Endothelial cell of umbilical vein (primary cell): ENCODE results near the gene CPXM2. TPM values are rescaled to one million over a fixed set of nuclear protein-coding genes. Genes with fewer than 3 reads are reported as not detected.

Experiments
- BruUV-seq: library from RNA; stranded (reverse); fragments of 400-500 nt; replicated peaks from 2 replicates; lab custom pipeline; 2021; lab: Mats Ljungman, UMichigan
- CTCF ChIA-PET: fragments of 300-600, 350-600 bp; sonication (Branson Sonifier 250); formaldehyde crosslinking; loops from one replicate; lab custom pipeline; 2021; ENCODE audit warnings: antibody characterized with exemption, inconsistent platforms; lab: Charles Lee
- POLR2A ChIA-PET: fragments of 300-600, 350-600 bp; sonication (Branson Sonifier 250); formaldehyde crosslinking; loops from one replicate; lab custom pipeline; 2021; ENCODE audit warnings: antibody characterized with exemption, inconsistent platforms; lab: Charles Lee
- DNase-seq: peaks from one replicate; pipeline ENCODE4 v3.0.0-alpha.2; 2011; ENCODE audit warnings: low read depth, low spot score
- FAIRE-seq: peaks from 2 replicates; lab custom pipeline; 2011; peaks lifted over from hg19 to GRCh38; lab: Jason Lieb, UNC
- H2AFZ ChIP-seq: 2 replicates; pipeline ENCODE4 v1.6.0; 2012; ENCODE audit warnings: low read depth, low read length, control low read depth, inconsistent platforms
- H3K27ac ChIP-seq: 2 replicates; pipeline ENCODE4 v1.5.1; 2011; ENCODE audit warnings: low read depth, mild to moderate bottlenecking, control low read depth, low read length, moderate library complexity; ENCODE audit not compliant: insufficient read depth
- H3K27me3 ChIP-seq, 2 experiments: 2 replicates each; pipeline versions ENCODE4 v1.6.0 to v1.6.1; 2011; ENCODE audit warnings: low read length in 2 of 2, mixed read lengths in 1 of 2; ENCODE audit not compliant: control insufficient read depth in 2 of 2, insufficient read depth in 2 of 2
- H3K36me3 ChIP-seq, 2 experiments: 2 replicates in 1 of 2; 3 replicates in 1 of 2; pipeline ENCODE4 v1.5.1; 2011; ENCODE audit warnings: low read length in 2 of 2, mild to moderate bottlenecking in 1 of 2, moderate library complexity in 1 of 2; ENCODE audit not compliant: control insufficient read depth in 2 of 2, insufficient read depth in 2 of 2; ENCODE audit errors: extremely low read depth in 1 of 2
- H3K4me1 ChIP-seq: 3 replicates; pipeline ENCODE4 v1.5.1; 2011; ENCODE audit warnings: mild to moderate bottlenecking, low read length; ENCODE audit not compliant: control insufficient read depth, insufficient read depth; ENCODE audit errors: extremely low read depth
- H3K4me2 ChIP-seq: 2 replicates; pipeline ENCODE4 v1.6.1; 2011; ENCODE audit warnings: low read length, control low read depth, mixed read lengths; ENCODE audit not compliant: insufficient read depth
- H3K4me3 ChIP-seq, 3 experiments: fragments of 200-600 bp in 1 of 3; sonication (generic), shearing (Covaris generic) in 1 of 3; replicated peaks in 1 of 3; 2 replicates each; pipeline ENCODE4 v1.5.1; 2011 to 2016; ENCODE audit warnings: control low read depth in 3 of 3, low read length in 3 of 3, mild to moderate bottlenecking in 2 of 3, inconsistent platforms in 1 of 3, low read depth in 1 of 3, moderate library complexity in 1 of 3; ENCODE audit not compliant: insufficient read depth in 1 of 3
- H3K79me2 ChIP-seq: 2 replicates; pipeline ENCODE4 v1.6.0; 2012; ENCODE audit warnings: low read length, inconsistent platforms; ENCODE audit not compliant: control insufficient read depth, insufficient read depth
- H3K9ac ChIP-seq: replicated peaks from 2 replicates; pipeline ENCODE3; 2011; ENCODE audit warnings: low read length, control low read depth; ENCODE audit not compliant: insufficient read depth; ENCODE audit errors: extremely low read depth
- H3K9me1 ChIP-seq: replicated peaks from 3 replicates; pipeline ENCODE4 v1.6.0; 2011; ENCODE audit warnings: mild to moderate bottlenecking, low read length; ENCODE audit not compliant: control insufficient read depth, insufficient read depth; ENCODE audit errors: extremely low read depth
- H3K9me3 ChIP-seq: replicated peaks from 2 replicates; pipeline ENCODE4 v1.5.1; 2012; ENCODE audit warnings: low read length, inconsistent platforms; ENCODE audit not compliant: control insufficient read depth, insufficient read depth
- H4K20me1 ChIP-seq: replicated peaks from 2 replicates; pipeline ENCODE3; 2011; ENCODE audit warnings: mild to moderate bottlenecking, low read length; ENCODE audit not compliant: control insufficient read depth, insufficient read depth; ENCODE audit errors: extremely low read depth
- CTCF ChIP-seq, 2 donors: IDR thresholded peaks; 1 replicate in 1 of 2; 2 replicates in 1 of 2; pipeline ENCODE4 v1.5.1; 2011; ENCODE audit warnings: low read length in 2 of 2, mild to moderate bottlenecking in 2 of 2, moderate library complexity in 2 of 2, control low read depth in 1 of 2, inconsistent platforms in 1 of 2, low read depth in 1 of 2; ENCODE audit not compliant: insufficient read depth in 1 of 2; ENCODE audit errors: extremely low read depth in 1 of 2
- EZH2 ChIP-seq: IDR thresholded peaks from 2 replicates; pipeline ENCODE4 v1.6.1; 2012; ENCODE audit warnings: borderline replicate concordance, low read depth, mild to moderate bottlenecking, moderate library complexity, low read length, inconsistent platforms; ENCODE audit not compliant: severe bottlenecking
- FOS ChIP-seq: IDR thresholded peaks from 2 replicates; pipeline ENCODE4 v1.6.1; 2011; ENCODE audit warnings: mild to moderate bottlenecking, low read length, moderate library complexity, borderline replicate concordance; ENCODE audit not compliant: insufficient read depth
- GATA2 ChIP-seq: IDR thresholded peaks from 2 replicates; pipeline ENCODE4 v1.7.0; 2011; ENCODE audit warnings: low read depth, mild to moderate bottlenecking, moderate library complexity, mixed read lengths, low read length; ENCODE audit not compliant: insufficient read length, insufficient read depth
- JUN ChIP-seq: IDR thresholded peaks from 2 replicates; pipeline ENCODE4 v1.6.1; 2011; ENCODE audit warnings: borderline replicate concordance, low read depth; ENCODE audit not compliant: insufficient read length, insufficient read depth
- MYC ChIP-seq: IDR thresholded peaks from one replicate; pipeline ENCODE4 v1.6.1; 2011; ENCODE audit warnings: mild to moderate bottlenecking, low read depth, low read length
- POLR2A ChIP-seq: IDR thresholded peaks from 2 replicates; pipeline ENCODE4 v1.6.1; 2012; ENCODE audit warnings: low read depth, mild to moderate bottlenecking, control low read depth, low read length
- POLR2AphosphoS5 ChIP-seq: IDR thresholded peaks from 2 replicates; pipeline ENCODE4 v1.6.1; 2012; ENCODE audit warnings: low read depth, mild to moderate bottlenecking, control low read depth, low read length, moderate library complexity; ENCODE audit not compliant: insufficient read depth
- dilution Hi-C: fragments of 300-500 bp; cut with MboI; formaldehyde crosslinking; loops from one replicate; pipeline ENCODE4 v1.15.0; 2019; ENCODE audit warnings: low sequenced_read_pairs; ENCODE audit not compliant: extremely low pct_ligation_motif_present
- intact Hi-C: fragments of 100-400 bp; cut with micrococcal nuclease; formaldehyde crosslinking; loops from one replicate; pipeline ENCODE4 v1.10.0; 2022
- polyA plus RNA-seq, 4 experiments: library from polyadenylated mRNA; depleted of rRNA in 3 of 4; stranded (reverse) in 3 of 4; unstranded in 1 of 4; fragments of >200 nt; gene quantifications; 2 replicates each; pipeline versions ENCODE4 v1.2.1 to v1.2.3, GENCODE V29; 2011 to 2012; ENCODE audit warnings: missing spikeins in 1 of 4
- total RNA-seq: library from RNA; stranded (reverse); gene quantifications from 2 replicates; pipeline ENCODE4 v1.2.3, GENCODE V29; 2021
- TF ChIP-seq, protein P1 (sequence below): IDR thresholded peaks from 2 replicates; pipeline ENCODE4 v1.6.1; 2011; ENCODE audit not compliant: insufficient read depth, insufficient read length

The CPXM2 gene
- total and polyA plus RNA-seq, 2 donors (not counting 3 experiments of a cell fraction or from before 2014, with no cell fraction given) = 1.8 to 2.7 TPM

DNA sequence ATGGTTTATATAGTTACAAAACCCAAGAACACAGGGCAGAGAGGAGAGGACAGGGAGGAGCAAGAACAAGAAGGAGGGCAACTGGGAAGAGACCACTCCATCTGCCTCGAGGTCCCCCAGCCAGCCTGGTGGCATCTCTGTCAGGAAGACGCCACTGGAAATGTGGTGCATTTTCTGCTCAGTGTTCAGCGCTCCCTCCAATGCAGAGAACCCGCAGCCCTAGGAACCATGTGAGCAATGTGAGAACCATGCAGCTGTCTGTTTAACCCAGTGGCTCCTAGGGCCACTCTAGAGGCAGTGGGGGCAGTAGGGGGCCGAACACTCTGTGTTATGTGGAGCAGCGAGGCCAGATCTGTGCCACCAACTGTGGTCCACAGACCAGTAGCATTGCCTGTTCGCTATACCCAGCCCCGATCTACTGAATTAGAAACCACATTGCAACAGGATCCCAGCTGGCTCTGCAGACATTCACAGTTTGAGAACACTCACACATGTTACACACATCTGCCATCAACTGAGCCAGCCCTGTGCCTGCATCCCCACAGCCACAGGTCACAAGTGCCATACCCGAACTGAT is 110.2 kb downstream of the CPXM2 start:
- Histone ChIP-seq H3K4me1 (no peaks in the 10 kb centered on the region), H3K4me3 (no peak overlapping the region), H3K9me3 (no peaks in the 10 kb centered on the region), H3K9me1 (no peaks in the 10 kb centered on the region), H3K79me2 (no peaks in the 10 kb centered on the region), H4K20me1 (no peaks in the 10 kb centered on the region), H3K9ac (no peak overlapping the region), H2AFZ (no peak overlapping the region), H3K36me3 (no peaks in the 10 kb centered on the region), H3K27me3 (no peaks in the 10 kb centered on the region), H3K27ac (no peak overlapping the region), H3K4me2 (no peak overlapping the region)
- ChIA-PET CTCF (no interaction called here), POLR2A (no interaction called here)
- intact Hi-C loops = no loop called here
- no peak for FAIRE-seq
- no peak for DNase-seq
- BruUV-seq = no TSS peak
- dilution Hi-C loops = no loop called here
- TF ChIP-seq POLR2AphosphoS5 = no peak
- TF ChIP-seq FOS = no peak
- no peak for TF ChIP-seq POLR2A
- no peak for TF ChIP-seq CTCF (IDR thresholded peaks at IDR 0.05; ENCODE audit: extremely low read depth in 1 of 2, insufficient read depth in 1 of 2, low read depth in 1 of 2, low read length in 2 of 2)
- TF ChIP-seq GATA2 = no peak
- TF ChIP-seq EZH2 = no peak
- no peak for TF ChIP-seq MYC
- no peak for TF ChIP-seq JUN
- TF ChIP-seq, protein P1, sequence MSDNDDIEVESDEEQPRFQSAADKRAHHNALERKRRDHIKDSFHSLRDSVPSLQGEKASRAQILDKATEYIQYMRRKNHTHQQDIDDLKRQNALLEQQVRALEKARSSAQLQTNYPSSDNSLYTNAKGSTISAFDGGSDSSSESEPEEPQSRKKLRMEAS = no peak
